SK-N-SH treated with all-trans-retinoic acid at 6 μM for 48 hours (cell line): Measurements from ENCODE around the gene COL15A1.

Experiments used
- ARNTL ChIP-seq: fragments of 450-650 bp; formaldehyde crosslinking; IDR thresholded peaks from 2 replicates; pipeline ENCODE4 v1.5.0; 2020; ENCODE audit warnings: low read depth, mild to moderate bottlenecking, moderate library complexity, borderline replicate concordance
- CSDC2 ChIP-seq: fragments of 250-450 bp; sonication (Bioruptor Pico); IDR thresholded peaks from 2 replicates; pipeline ENCODE4 v1.5.0; 2020; ENCODE audit warnings: mild to moderate bottlenecking, moderate library complexity
- GLIS3 ChIP-seq: fragments of 250-450 bp; sonication (Bioruptor Pico); IDR thresholded peaks from 2 replicates; pipeline ENCODE4 v1.5.0; 2020; ENCODE audit warnings: mild to moderate bottlenecking, moderate library complexity
- ISL1 ChIP-seq: fragments of 250-450 bp; sonication (Bioruptor Pico); IDR thresholded peaks from 2 replicates; pipeline ENCODE4 v2.1.2; 2022; ENCODE audit warnings: mild to moderate bottlenecking, moderate library complexity
- PATZ1 ChIP-seq: fragments of 250-450 bp; sonication (Bioruptor Pico); IDR thresholded peaks from 2 replicates; pipeline ENCODE4 v1.8.0; 2020; ENCODE audit warnings: mild to moderate bottlenecking, moderate library complexity, borderline replicate concordance
- PPARA ChIP-seq: fragments of 250-450 bp; sonication (Bioruptor Pico); IDR thresholded peaks from 2 replicates; pipeline ENCODE4 v1.5.0; 2020; ENCODE audit warnings: mild to moderate bottlenecking, borderline replicate concordance
- RARB ChIP-seq: fragments of 250-450 bp; sonication (Bioruptor Pico); IDR thresholded peaks from 2 replicates; pipeline ENCODE4 v1.8.0; 2021; ENCODE audit warnings: mild to moderate bottlenecking, moderate library complexity
- ZC3H10 ChIP-seq: fragments of 250-450 bp; sonication (Bioruptor Pico); IDR thresholded peaks from 2 replicates; pipeline ENCODE4 v1.5.1; 2021; ENCODE audit warnings: mild to moderate bottlenecking, moderate library complexity
- ZNF70 ChIP-seq: fragments of 450-650 bp; formaldehyde crosslinking; IDR thresholded peaks from 2 replicates; pipeline ENCODE4 v1.5.0; 2020; ENCODE audit warnings: mild to moderate bottlenecking, moderate library complexity

- TF ChIP-seq PATZ1 (CRISPR knock-in tag) (no peak), ZC3H10 (CRISPR knock-in tag) (no peak), PPARA (CRISPR knock-in tag) (no peak), RARB (no peak), GLIS3 (CRISPR knock-in tag) (no peak), ARNTL (CRISPR knock-in tag) (no peak), CSDC2 (CRISPR knock-in tag) (no peak), ISL1 (CRISPR knock-in tag) (no peak), ZNF70 (CRISPR knock-in tag) (no peak)
Measured at GRCh38 chr9:99039505-99040182, 95.9 kb downstream of the COL15A1 start.
